Measurements from ENCODE around the gene GPATCH4.

DNA sequence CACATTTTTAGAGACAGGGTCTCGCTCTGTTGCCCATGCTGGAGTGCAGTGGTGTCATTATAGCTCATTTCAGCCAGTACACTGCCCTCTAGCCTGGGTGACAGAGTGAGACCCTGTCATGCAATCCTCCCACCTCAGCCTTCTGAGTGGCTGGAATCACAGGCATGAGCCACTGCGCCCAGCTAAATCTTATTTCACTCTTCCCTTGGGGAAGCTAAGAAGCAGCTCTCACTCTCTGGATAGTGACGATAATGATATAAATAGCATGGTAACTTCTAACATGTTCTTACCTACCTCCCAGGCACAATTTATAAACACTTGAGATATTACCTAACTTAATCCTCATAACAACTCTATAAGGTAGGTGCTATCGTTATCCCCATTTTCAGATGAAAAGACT is 53.8 kb downstream of the GPATCH4 start:
- TF ChIP-seq CTCF (IDR thresholded peaks at IDR 0.05 in 2 of 3, conservative IDR thresholded peaks at IDR 0.05 in 1 of 3; ENCODE audit: borderline replicate concordance in 1 of 3, insufficient read depth in 1 of 3, low read depth in 2 of 3, low read length in 2 of 3) (no peak), EZH2 (IDR thresholded peaks at IDR 0.05) (no peak), REST (IDR thresholded peaks at IDR 0.05; ENCODE audit: low read depth) (no peak), RAD21 (IDR thresholded peaks at IDR 0.05; ENCODE audit: low read depth) (no peak), ELF1 (IDR thresholded peaks at IDR 0.05; ENCODE audit: borderline replicate concordance, low read depth) (no peak), YY1 (IDR thresholded peaks at IDR 0.05; ENCODE audit: extremely low read depth, insufficient replicate concordance, low read depth, low read length) (no peak), POLR2AphosphoS5 (IDR thresholded peaks at IDR 0.05; ENCODE audit: low read depth, low read length) (no peak), EZH2phosphoT487 (IDR thresholded peaks at IDR 0.05; ENCODE audit: borderline replicate concordance) (no peak), POLR2A (IDR thresholded peaks at IDR 0.05; ENCODE audit: borderline replicate concordance, extremely low read depth, insufficient read depth, insufficient read length) (no peak), ZNF274 (IDR thresholded peaks at IDR 0.05; ENCODE audit: low read depth, low read length) (no peak), ZFX (IDR thresholded peaks at IDR 0.05) (no peak)
- TF ChIP-seq, protein P1, sequence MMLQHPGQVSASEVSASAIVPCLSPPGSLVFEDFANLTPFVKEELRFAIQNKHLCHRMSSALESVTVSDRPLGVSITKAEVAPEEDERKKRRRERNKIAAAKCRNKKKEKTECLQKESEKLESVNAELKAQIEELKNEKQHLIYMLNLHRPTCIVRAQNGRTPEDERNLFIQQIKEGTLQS (IDR thresholded peaks at IDR 0.05), result no peak

Measured in HCT116 (cell line).